Effector CD8-positive, alpha-beta T cell (primary cell): ENCODE data around the gene SMOC1.
A peak's percentile ranks its signal among the peaks of the same experiment; 100 is the strongest.

ENCODE experiments used
- DNase-seq: peaks from one replicate; lab custom pipeline; 2025; lab: John Stamatoyannopoulos, UW

Gene SMOC1

DNA sequence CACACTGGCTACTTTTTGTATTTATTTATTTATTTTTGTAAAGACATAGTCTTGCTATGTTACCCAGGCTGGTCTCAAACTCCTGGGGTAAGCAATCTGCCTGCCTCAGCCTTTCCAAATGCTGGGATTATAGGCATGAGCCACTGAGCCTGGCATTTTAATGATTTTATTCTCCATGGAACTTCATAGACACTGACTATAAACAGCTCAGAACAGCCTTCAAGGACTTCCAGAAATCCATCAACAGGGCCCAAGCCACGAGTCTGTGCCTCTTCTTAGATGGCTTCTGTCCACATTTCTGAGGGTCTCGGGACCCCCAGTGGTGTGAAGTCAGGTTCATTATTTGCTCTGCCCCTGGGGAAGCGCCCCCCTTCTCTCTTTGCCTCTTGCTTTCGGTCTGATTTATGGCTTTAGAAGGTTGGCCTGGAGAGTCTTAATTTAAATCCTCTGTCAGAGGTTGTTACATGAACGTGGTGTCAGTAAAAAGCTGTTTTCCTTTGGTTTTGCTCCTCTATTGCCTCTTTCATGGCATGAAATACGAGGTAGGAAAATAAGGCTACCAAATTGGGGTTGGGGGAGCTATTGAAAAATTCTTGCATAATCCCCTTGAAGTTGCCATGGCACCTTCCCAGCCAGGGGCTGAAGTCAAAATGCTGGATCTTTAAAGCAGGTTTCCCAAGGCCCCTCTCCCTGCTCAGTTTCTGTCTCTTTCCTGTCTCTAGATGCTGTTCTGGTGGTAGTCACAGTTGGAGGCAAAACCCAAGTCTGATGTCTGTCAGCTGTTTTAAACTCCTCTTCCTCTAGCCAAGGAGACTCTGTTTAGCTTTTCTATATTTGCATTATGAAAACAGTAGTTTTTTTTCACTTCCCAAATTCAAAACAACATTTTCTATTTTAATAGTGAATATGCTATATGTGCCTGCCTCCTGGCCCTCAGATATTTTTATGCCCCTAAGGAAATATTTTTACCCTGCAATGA, 129.4 kb downstream of the SMOC1 start:
- DNase-seq: no peak

DNA sequence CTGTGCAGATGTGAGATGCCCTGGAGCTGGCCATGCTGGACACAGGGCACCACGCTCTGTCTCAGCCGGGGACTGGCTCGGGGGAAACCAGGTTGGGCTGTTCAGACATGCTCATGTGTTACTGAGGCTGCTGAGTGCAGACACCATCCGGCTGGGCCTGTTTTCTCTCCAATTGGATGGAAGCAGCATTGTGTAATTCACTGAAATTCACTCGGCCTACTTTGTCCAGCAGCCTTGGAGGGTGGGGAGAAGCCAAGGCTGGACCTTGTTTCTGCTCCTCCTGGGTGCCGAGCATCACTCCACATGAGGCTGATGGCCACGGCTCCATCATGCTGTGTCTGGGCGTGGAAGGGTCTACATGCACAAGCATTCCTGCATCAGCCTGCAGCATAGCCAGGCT, 130.7 kb downstream of the SMOC1 start:
- no peak for DNase-seq

GRCh38 chr14:70011098-70011497, 131.9 kb downstream of the SMOC1 start:
- no peak for DNase-seq

DNA sequence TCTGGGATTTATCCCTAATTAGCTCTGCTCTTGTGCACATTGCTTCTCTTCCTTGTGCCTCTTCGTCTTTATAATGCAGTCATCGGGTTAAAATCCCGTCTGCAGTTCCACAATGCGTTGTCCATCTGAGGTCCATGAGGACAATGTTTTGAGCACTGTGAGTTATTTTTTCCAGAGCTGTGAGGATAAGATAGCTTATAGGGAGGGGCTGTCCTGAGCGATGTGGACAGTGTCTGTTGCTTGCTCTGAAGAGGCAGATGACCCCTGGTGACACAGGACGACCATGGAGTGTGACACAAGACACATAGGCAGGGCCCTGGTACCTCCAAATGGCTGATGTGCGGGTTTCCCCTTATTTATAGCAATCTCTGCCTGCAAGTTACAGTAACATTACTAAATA, 132.5 kb downstream of the SMOC1 start:
- DNase-seq: no peak

DNA sequence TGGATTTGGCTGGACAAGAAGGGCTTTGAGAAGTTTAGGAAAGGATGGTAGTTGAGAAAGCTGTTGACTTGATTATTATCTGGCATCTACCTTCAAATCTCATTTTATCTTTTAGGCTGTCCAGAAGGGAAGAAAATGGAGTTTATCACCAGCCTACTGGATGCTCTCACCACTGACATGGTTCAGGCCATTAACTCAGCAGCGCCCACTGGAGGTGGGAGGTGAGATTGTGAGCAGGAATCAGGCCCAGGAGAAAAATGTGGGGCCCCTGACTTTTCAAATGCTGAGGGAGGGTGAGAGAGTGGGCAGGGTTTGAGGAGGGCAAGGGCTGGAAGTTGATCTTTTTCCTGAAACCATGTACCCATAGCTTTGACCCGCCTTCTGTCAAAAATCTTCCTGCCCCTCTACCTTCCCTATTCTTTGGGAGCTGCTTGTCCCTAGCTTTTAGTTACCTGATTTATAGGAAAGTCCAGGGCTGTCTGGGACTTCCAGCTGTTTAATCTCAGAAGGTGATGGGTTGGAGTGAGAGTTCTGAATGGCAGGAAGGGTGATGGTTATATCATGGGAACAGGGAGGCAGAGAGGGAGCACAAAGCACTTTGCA, 134.2 kb downstream of the SMOC1 start:
- DNase-seq: no peak

GRCh38 chr14:70014406-70015095, 135.3 kb downstream of the SMOC1 start:
- DNase-seq: no peak

- DNase-seq: no peak
These were observed 139.0 kb downstream of the SMOC1 start for GRCh38 chr14:70018230-70018629.

DNA sequence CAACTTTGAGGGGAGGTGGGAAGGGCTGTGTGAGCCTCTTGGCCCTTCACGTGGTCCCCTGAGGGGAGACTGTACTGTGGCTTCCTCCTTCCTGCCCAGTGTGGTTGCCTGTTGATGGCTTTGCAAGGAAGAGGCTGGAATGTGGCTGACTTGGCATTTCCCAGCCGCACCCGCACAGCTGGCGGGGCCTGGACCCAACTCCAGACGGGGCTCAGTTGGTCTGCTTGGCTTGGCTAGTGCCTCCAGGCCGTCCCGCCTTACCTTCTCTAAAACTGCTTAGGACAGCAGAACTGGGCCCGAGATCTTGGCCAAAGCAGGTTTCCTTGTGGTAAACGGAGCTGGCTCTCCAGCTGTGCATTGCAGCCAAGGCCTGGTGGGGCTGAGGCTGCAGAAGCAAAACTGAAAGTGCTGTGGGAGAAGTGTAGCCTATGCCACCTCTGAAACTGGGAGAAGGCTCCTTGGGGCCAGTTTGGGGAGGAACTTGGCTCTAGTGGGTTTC, 139.5 kb downstream of the SMOC1 start:
- DNase-seq: no peak

DNA sequence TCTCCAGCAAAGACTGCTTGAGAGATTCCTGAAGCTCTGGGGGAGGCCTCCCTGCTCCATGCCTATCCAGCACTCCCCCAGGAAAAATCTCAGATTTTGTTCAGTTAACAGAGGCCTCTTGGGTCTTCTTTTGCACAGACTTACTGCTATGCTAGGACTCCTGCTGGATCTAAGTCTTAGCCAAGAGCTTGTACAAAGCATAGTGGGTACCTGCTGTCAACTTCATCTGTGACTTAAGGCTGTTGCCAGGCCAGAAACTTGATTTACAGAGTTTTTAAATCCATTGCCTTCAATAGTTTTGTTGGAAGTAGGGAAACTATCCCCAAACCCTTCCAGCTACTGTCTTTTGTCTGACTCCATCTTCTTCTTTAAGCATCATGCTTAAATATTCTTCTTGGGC, 140.5 kb downstream of the SMOC1 start:
- no peak for DNase-seq

DNA sequence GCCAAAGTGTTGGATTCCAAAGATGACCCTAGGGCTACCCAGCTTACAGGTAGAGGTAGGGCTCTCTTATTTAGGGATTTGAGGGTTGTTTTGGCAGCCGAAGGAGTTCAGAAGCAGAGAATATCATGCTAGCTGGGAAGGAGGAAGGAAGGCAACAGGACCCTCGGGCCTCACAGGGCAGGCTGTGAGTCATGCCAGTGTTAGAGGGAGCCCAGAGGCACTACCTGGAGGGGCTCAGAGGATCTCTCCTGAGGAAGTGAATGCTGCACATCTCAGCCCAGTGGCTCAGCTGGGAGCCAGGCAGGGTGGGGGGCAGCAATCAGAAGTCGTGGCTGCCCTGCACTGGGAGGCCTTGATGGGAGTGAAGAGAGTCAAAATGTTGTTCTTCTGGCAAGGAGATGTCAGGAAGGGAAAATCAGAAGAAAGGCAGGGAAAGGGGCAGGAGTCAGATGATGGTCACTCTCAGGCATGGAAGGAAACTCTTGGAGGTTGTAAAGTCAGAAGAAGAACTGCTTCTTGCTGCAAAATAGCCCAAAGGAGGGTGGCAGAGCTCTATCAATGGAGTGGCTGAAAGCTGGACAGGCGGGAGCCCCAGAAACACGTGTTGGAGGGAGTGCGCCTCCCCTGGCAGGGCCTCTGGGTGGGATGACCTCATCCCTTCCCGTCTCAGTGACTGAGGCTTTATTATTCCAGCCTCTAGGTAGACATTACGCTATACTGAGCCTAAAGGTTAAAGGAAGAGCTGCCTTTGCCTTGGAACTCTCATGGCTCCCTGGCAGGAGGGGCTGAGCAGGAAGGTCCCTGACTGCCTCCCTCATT, 141.3 kb downstream of the SMOC1 start:
- no peak for DNase-seq

- DNase-seq: no peak
These were observed 142.5 kb downstream of the SMOC1 start for GRCh38 chr14:70021548-70022220.

- no peak for DNase-seq
These were observed 143.7 kb downstream of the SMOC1 start for GRCh38 chr14:70022771-70023445.

GRCh38 chr14:70023871-70024270, 144.7 kb downstream of the SMOC1 start:
- no peak for DNase-seq

DNA sequence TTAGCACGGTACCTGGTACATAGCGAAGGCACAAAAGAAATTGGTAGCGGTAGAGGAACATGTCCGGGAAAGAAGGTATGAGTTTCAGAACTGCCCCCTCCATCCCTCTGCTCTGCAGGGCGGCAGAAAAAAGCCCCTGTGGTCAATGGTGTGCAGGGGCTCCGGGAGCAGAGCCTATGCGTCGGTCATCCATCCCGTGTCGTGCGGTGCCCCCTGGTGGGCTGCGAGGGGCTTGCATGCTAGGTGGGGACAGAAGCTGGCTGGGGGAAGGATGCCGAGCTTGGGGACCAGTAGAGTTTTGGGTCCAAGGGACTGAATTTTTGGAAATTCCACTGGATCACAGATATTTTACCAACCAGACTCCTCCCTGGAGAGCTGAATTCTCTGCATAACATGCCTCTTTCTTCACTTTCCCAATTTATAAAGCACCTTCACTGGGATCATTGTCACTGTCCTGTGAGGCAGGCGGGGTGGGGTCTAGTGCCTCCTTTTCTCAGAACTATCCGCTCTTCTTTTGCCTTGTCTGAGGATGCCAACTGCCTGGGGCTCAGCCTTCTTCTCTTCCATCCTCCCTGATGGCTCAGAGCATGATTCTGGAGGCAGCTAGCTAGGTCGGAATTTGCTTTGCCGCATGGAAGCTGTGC, 148.7 kb downstream of the SMOC1 start:
- DNase-seq: peak; percentile 38

GRCh38 chr14:70029296-70030132, 150.3 kb downstream of the SMOC1 start:
- no peak for DNase-seq

GRCh38 chr14:70032016-70032415, 152.8 kb downstream of the SMOC1 start:
- no peak for DNase-seq

DNA sequence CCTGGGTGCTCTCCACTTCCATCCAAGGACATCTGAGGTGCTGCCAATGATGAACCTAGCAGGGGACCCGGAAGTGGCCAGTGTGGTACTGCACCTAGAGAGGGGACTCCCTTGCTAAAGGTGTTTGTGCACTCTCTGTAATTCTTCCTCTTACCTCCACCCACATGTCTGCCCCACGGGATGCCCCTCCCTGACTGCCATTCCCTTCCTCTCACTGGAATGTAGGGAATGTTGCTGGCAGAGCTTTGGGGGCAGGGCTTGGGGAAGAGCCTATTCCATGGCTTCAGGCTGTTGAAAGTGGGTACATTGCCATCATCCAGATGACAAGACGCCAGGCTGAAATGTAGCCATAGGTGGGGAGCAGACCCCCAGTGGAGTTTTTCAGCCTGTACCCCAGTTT, 153.2 kb downstream of the SMOC1 start:
- DNase-seq: no peak

DNA sequence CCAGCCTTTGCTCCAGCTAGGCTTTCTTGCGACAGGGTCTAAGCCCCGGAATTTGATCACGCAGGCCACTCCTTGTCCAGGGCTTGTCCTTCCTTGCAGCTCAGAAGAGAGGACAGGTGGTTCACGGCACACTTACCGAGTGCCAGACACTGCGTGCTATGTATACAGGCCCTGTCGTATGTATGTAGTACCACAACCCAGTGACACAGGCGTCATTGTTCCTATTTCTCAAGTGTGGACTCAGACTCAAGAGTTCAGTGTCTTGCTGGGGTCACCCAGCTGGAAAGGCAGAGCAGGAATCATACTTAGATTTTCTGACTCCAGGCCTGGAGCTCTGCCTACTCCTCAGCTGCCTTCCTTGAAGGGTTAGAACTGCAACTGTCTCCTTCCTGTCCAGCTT, 153.9 kb downstream of the SMOC1 start:
- no peak for DNase-seq

- DNase-seq: no peak
These were observed 154.3 kb downstream of the SMOC1 start for GRCh38 chr14:70033561-70033960.
